ENCODE measurements around the gene PPM1F. TPM values are rescaled to one million over a fixed set of nuclear protein-coding genes. Genes with fewer than 3 reads are reported as not detected.
A peak's percentile ranks its signal among the peaks of the same experiment; 100 is the strongest.

The PPM1F gene
- total and polyA plus RNA-seq, 10 donors: 13.6 to 103 (median 76.4) TPM

GRCh38 chr22:21931056-21931455, 21.6 kb downstream of the PPM1F start:
- DNase-seq: no peak
- H3K27me3 ChIP-seq (replicated peaks in 1 of 7): no peaks in the 10 kb centered on the region
- H3K4me1 ChIP-seq: peaks cover 7 to 41% (median 22%) of the 10 kb centered on the region in 6 donors
- intact Hi-C loops (cut with DNase I; ENCODE audit: low total_unique reads): no loop called here
- H3K9me3 ChIP-seq: no peaks in the 10 kb centered on the region
- H3K27ac ChIP-seq: no peak overlapping the region
- 84 to 93% (median 92%) methylated on average over 10 to 12 of the region's 12 CpGs for WGBS, 5 donors
- TF ChIP-seq CTCF (IDR thresholded peaks at IDR 0.05 in 8 of 11, conservative IDR thresholded peaks at IDR 0.05 in 3 of 11): no peak
- no peak for TF ChIP-seq POLR2A (IDR thresholded peaks at IDR 0.05)
- no peak for TF ChIP-seq POLR2AphosphoS5 (IDR thresholded peaks at IDR 0.05)
- peaks cover 0 to 99% (median 67%) of the 10 kb centered on the region in 6 donors for H3K36me3 ChIP-seq
- no peak overlapping the region for H3K4me3 ChIP-seq

GRCh38 chr22:21929253-21929652, 23.4 kb downstream of the PPM1F start:
- no peak for DNase-seq
- TF ChIP-seq CTCF (IDR thresholded peaks at IDR 0.05 in 8 of 11, conservative IDR thresholded peaks at IDR 0.05 in 3 of 11) (no peak), POLR2AphosphoS5 (IDR thresholded peaks at IDR 0.05) (no peak), POLR2A (IDR thresholded peaks at IDR 0.05) (no peak)
- peaks cover 0 to 24% (median 10%) of the 10 kb centered on the region in 6 donors for H3K4me1 ChIP-seq
- H3K27me3 ChIP-seq (replicated peaks in 1 of 7): no peaks in the 10 kb centered on the region
- H3K9me3 ChIP-seq: no peaks in the 10 kb centered on the region
- intact Hi-C loops (cut with DNase I; ENCODE audit: low total_unique reads): no loop called here
- peaks cover 0 to 100% (median 72%) of the 10 kb centered on the region in 6 donors for H3K36me3 ChIP-seq
- 90 to 100% (median 92%) methylated on average over 3 to 6 of the region's 6 CpGs for WGBS, 5 donors
- H3K27ac ChIP-seq: peak overlapping the region in 1 of 8 donors; percentile 27
- H3K4me3 ChIP-seq: no peak overlapping the region

GRCh38 chr22:21928048-21928447, 24.6 kb downstream of the PPM1F start:
- intact Hi-C loops (cut with DNase I; ENCODE audit: low total_unique reads): no loop called here
- Histone ChIP-seq H3K4me1 (peaks cover 0 to 16% (median 6%) of the 10 kb centered on the region in 6 donors), H3K9me3 (no peaks in the 10 kb centered on the region), H3K27ac (peak overlapping the region in 2 of 8 donors; percentile 6 to 21), H3K36me3 (peaks cover 0 to 100% (median 65%) of the 10 kb centered on the region in 6 donors), H3K4me3 (no peak overlapping the region), H3K27me3 (replicated peaks in 1 of 7) (no peaks in the 10 kb centered on the region)
- WGBS, 5 donors: 67 to 79% (median 76%) methylated on average over 12 of the region's 12 CpGs
- DNase-seq: peak; percentile 67
- peak; percentile 10 to 55 (median 36) for TF ChIP-seq POLR2AphosphoS5 (IDR thresholded peaks at IDR 0.05)
- no peak for TF ChIP-seq POLR2A (IDR thresholded peaks at IDR 0.05)

GRCh38 chr22:21927174-21927823, 25.3 kb downstream of the PPM1F start:
- WGBS, 5 donors: 64 to 83% (median 68%) methylated on average over 15 to 16 of the region's 16 CpGs
- H3K36me3 ChIP-seq: peaks cover 0 to 100% (median 61%) of the 10 kb centered on the region in 6 donors
- TF ChIP-seq POLR2AphosphoS5 (IDR thresholded peaks at IDR 0.05) (peak in 1 of 3 donors; percentile 38), POLR2A (IDR thresholded peaks at IDR 0.05) (no peak)
- peak overlapping the region in 1 of 8 donors; percentile 17 for H3K27ac ChIP-seq
- intact Hi-C loops (cut with DNase I; ENCODE audit: low total_unique reads): no loop called here
- no peaks in the 10 kb centered on the region for H3K27me3 ChIP-seq (replicated peaks in 1 of 7)
- DNase-seq: peak; percentile 70
- H3K9me3 ChIP-seq: no peaks in the 10 kb centered on the region
- H3K4me3 ChIP-seq: no peak overlapping the region
- peaks cover 0 to 16% (median 6%) of the 10 kb centered on the region in 6 donors for H3K4me1 ChIP-seq

- Histone ChIP-seq H3K36me3 (peaks cover 0 to 100% (median 58%) of the 10 kb centered on the region in 6 donors), H3K4me1 (peaks cover 0 to 16% (median 8%) of the 10 kb centered on the region in 6 donors), H3K4me3 (no peak overlapping the region), H3K27ac (no peak overlapping the region), H3K9me3 (no peaks in the 10 kb centered on the region), H3K27me3 (replicated peaks in 1 of 7) (no peaks in the 10 kb centered on the region)
- intact Hi-C loops (cut with DNase I; ENCODE audit: low total_unique reads): no loop called here
- TF ChIP-seq POLR2AphosphoS5 (IDR thresholded peaks at IDR 0.05): no peak
- TF ChIP-seq POLR2A (IDR thresholded peaks at IDR 0.05): no peak
- no peak for TF ChIP-seq CTCF (IDR thresholded peaks at IDR 0.05 in 8 of 11, conservative IDR thresholded peaks at IDR 0.05 in 3 of 11)
- WGBS, 5 donors: 89 to 100% (median 92%) methylated on average over 1 to 4 of the region's 4 CpGs
- peak; percentile 67 for DNase-seq
Measured at GRCh38 chr22:21926728-21927127, 25.9 kb downstream of the PPM1F start.
